H1 (cell line): ENCODE measurements around the gene TTC24. TPM values are rescaled to one million over a fixed set of nuclear protein-coding genes. Genes with fewer than 3 reads are reported as not detected.

Source experiments
- CTCF ChIA-PET: fragments of 300-600 bp; sonication (Branson Sonifier 250); formaldehyde crosslinking; loops from one replicate; lab custom pipeline; 2021; ENCODE audit not compliant: partially characterized antibody; lab: Charles Lee
- POLR2A ChIA-PET: fragments of 300-600 bp; sonication (Branson Sonifier 250); formaldehyde crosslinking; loops from one replicate; lab custom pipeline; 2021; ENCODE audit warnings: inconsistent platforms; ENCODE audit not compliant: partially characterized antibody; lab: Charles Lee
- DNase-seq, 2 experiments: peaks; one replicate each; pipeline versions ENCODE4 v3.0.0 to v3.0.0-alpha.2; 2010 to 2022; ENCODE audit warnings: low spot score in 2 of 2, low read depth in 1 of 2, mixed read lengths in 1 of 2
- FAIRE-seq: peaks from 2 replicates; lab custom pipeline; 2011; peaks lifted over from hg19 to GRCh38; lab: Jason Lieb, UNC
- H2AFZ ChIP-seq: 2 replicates; pipeline ENCODE4 v1.8.1; 2012; ENCODE audit warnings: low read length, inconsistent platforms
- H2AK5ac ChIP-seq: 2 replicates; pipeline ENCODE4 v1.6.1; 2013; ENCODE audit warnings: low read depth, low read length
- H2BK120ac ChIP-seq: replicated peaks from 2 replicates; pipeline ENCODE3; 2013; ENCODE audit warnings: low read depth, low read length, inconsistent platforms
- H2BK12ac ChIP-seq: 2 replicates; pipeline ENCODE4 v1.6.1; 2013; ENCODE audit warnings: low read depth, low read length
- H2BK15ac ChIP-seq: 2 replicates; pipeline ENCODE4 v1.6.1; 2013; ENCODE audit warnings: low read length
- H2BK20ac ChIP-seq: 2 replicates; pipeline ENCODE4 v1.6.1; 2013; ENCODE audit warnings: low read length
- H2BK5ac ChIP-seq: 2 replicates; pipeline ENCODE4 v1.6.1; 2013; ENCODE audit warnings: low read depth, low read length
- H3K14ac ChIP-seq: 2 replicates; pipeline ENCODE4 v1.6.1; 2013; ENCODE audit warnings: inconsistent platforms; ENCODE audit not compliant: insufficient read length
- H3K18ac ChIP-seq: 2 replicates; pipeline ENCODE4 v1.6.1; 2013; ENCODE audit warnings: low read length; ENCODE audit errors: extremely low read depth
- H3K23ac ChIP-seq: 2 replicates; pipeline ENCODE4 v1.6.1; 2013; ENCODE audit warnings: inconsistent platforms; ENCODE audit not compliant: insufficient read length
- H3K23me2 ChIP-seq: 2 replicates; pipeline ENCODE4 v1.6.1; 2013; ENCODE audit warnings: low read depth, low read length
- H3K27ac ChIP-seq: 2 replicates; pipeline ENCODE4 v1.6.1; 2011; ENCODE audit warnings: low read depth, low read length, inconsistent platforms
- H3K27me3 ChIP-seq, 4 experiments: replicated peaks in 1 of 4; 1 replicate in 1 of 4; 2 replicates in 3 of 4; pipeline versions ENCODE4 v1.6.1 to v1.8.1; 2011 to 2013; ENCODE audit warnings: low read length in 3 of 4, mild to moderate bottlenecking in 3 of 4, inconsistent platforms in 2 of 4, mixed read lengths in 2 of 4, moderate library complexity in 1 of 4; ENCODE audit not compliant: control insufficient read depth in 3 of 4, insufficient read depth in 3 of 4; ENCODE audit errors: extremely low read depth in 1 of 4
- H3K36me3 ChIP-seq, 4 experiments: 2 replicates each; pipeline versions ENCODE4 v1.6.1 to v1.8.1; 2011 to 2013; ENCODE audit warnings: mild to moderate bottlenecking in 4 of 4, low read length in 3 of 4, moderate library complexity in 2 of 4, control low read depth in 1 of 4, inconsistent platforms in 1 of 4; ENCODE audit not compliant: insufficient read depth in 4 of 4, control insufficient read depth in 2 of 4
- H3K4ac ChIP-seq: replicated peaks from 2 replicates; pipeline ENCODE3; 2013; ENCODE audit warnings: low read length, low read depth, mixed read lengths, inconsistent platforms; ENCODE audit not compliant: insufficient read length
- H3K4me1 ChIP-seq, 4 experiments: replicated peaks in 1 of 4; 1 replicate in 1 of 4; 2 replicates in 3 of 4; pipeline versions ENCODE4 v1.6.1 to v1.8.1; 2011 to 2013; ENCODE audit warnings: low read length in 3 of 4, inconsistent platforms in 2 of 4, mixed read lengths in 1 of 4; ENCODE audit not compliant: insufficient read depth in 4 of 4, control insufficient read depth in 3 of 4
- H3K4me2 ChIP-seq, 2 experiments: 2 replicates each; pipeline versions ENCODE4 v1.6.1 to v1.8.1; 2011 to 2013; ENCODE audit warnings: low read depth in 2 of 2, low read length in 2 of 2, control low read depth in 1 of 2, inconsistent platforms in 1 of 2, mild to moderate bottlenecking in 1 of 2; ENCODE audit not compliant: insufficient read depth in 1 of 2
- H3K4me3 ChIP-seq, 4 experiments: fragments of 200-600, 300-600 bp in 1 of 4; sonication (generic), shearing (Covaris generic), sonication (Bioruptor Twin) in 1 of 4; 2 replicates each; pipeline versions ENCODE4 v1.5.1 to v1.8.1; 2011 to 2016; ENCODE audit warnings: low read length in 4 of 4, low read depth in 3 of 4, control low read depth in 2 of 4, inconsistent platforms in 2 of 4, mild to moderate bottlenecking in 2 of 4, mixed read lengths in 1 of 4, moderate library complexity in 1 of 4; ENCODE audit not compliant: insufficient read depth in 2 of 4; ENCODE audit errors: extremely low read depth in 1 of 4
- H3K56ac ChIP-seq: replicated peaks from 2 replicates; pipeline ENCODE3; 2013; ENCODE audit warnings: low read depth, mild to moderate bottlenecking, mixed read lengths, low read length, inconsistent platforms; ENCODE audit not compliant: insufficient read length
- H3K79me1 ChIP-seq: 2 replicates; pipeline ENCODE4 v1.6.1; 2013; ENCODE audit warnings: low read depth, low read length, control low read depth
- H3K79me2 ChIP-seq, 2 experiments: 2 replicates each; pipeline versions ENCODE4 v1.6.1 to v1.8.1; 2012 to 2013; ENCODE audit warnings: low read length in 2 of 2, mild to moderate bottlenecking in 2 of 2, inconsistent platforms in 1 of 2; ENCODE audit not compliant: insufficient read depth in 2 of 2, control insufficient read depth in 1 of 2
- H3K9ac ChIP-seq, 4 experiments: replicated peaks in 1 of 4; 1 replicate in 1 of 4; 2 replicates in 3 of 4; pipeline versions ENCODE4 v1.6.1 to v1.8.1; 2011 to 2013; ENCODE audit warnings: low read depth in 3 of 4, low read length in 3 of 4, control low read depth in 2 of 4, mild to moderate bottlenecking in 2 of 4, moderate library complexity in 2 of 4, inconsistent platforms in 1 of 4; ENCODE audit errors: extremely low read depth in 1 of 4
- H3K9me3 ChIP-seq, 2 experiments: 2 replicates each; pipeline versions ENCODE4 v1.6.1 to v1.8.1; 2012 to 2013; ENCODE audit warnings: mild to moderate bottlenecking in 2 of 2, moderate library complexity in 2 of 2, control low read depth in 1 of 2, inconsistent platforms in 1 of 2, low read depth in 1 of 2, low read length in 1 of 2, mixed read lengths in 1 of 2; ENCODE audit not compliant: insufficient read depth in 2 of 2
- H4K20me1 ChIP-seq, 2 experiments: replicated peaks in 1 of 2; 2 replicates each; pipeline versions ENCODE3 to v1.8.1; 2011 to 2013; ENCODE audit warnings: inconsistent platforms in 2 of 2, low read length in 2 of 2, mild to moderate bottlenecking in 1 of 2; ENCODE audit not compliant: insufficient read depth in 2 of 2, control insufficient read depth in 1 of 2
- H4K5ac ChIP-seq: 2 replicates; pipeline ENCODE4 v1.6.1; 2013; ENCODE audit warnings: low read length, low read depth, mixed read lengths, inconsistent platforms; ENCODE audit not compliant: insufficient read length
- H4K8ac ChIP-seq: 2 replicates; pipeline ENCODE4 v1.8.0; 2013; ENCODE audit warnings: mild to moderate bottlenecking, moderate library complexity, low read length, inconsistent platforms; ENCODE audit not compliant: insufficient read depth; ENCODE audit errors: extremely low read depth
- H4K91ac ChIP-seq: replicated peaks from 2 replicates; pipeline ENCODE3; 2013; ENCODE audit warnings: low read length, mixed read lengths, inconsistent platforms; ENCODE audit not compliant: insufficient read length
- ASH2L ChIP-seq: fragments of 200-600, 300-600 bp; sonication (generic); IDR thresholded peaks from one replicate; pipeline ENCODE4 v1.7.1; 2017; ENCODE audit warnings: low read length
- FOSL1 ChIP-seq: IDR thresholded peaks from 2 replicates; pipeline ENCODE4 v1.6.1; 2011; ENCODE audit warnings: mild to moderate bottlenecking, low read depth, low read length, moderate library complexity; ENCODE audit not compliant: insufficient read depth
- GTF2F1 ChIP-seq: IDR thresholded peaks from 2 replicates; pipeline ENCODE4 v1.6.1; 2012; ENCODE audit warnings: low read depth, low read length, improper control_type of control experiment, borderline replicate concordance
- HDAC6 ChIP-seq: IDR thresholded peaks from one replicate; pipeline ENCODE4 v1.7.1; 2012; ENCODE audit warnings: low read depth, mild to moderate bottlenecking, inconsistent platforms, low read length, moderate library complexity
- KDM4A ChIP-seq: IDR thresholded peaks from one replicate; pipeline ENCODE4 v1.7.1; 2012; ENCODE audit warnings: low read depth, mild to moderate bottlenecking, moderate library complexity, low read length, inconsistent platforms; ENCODE audit not compliant: severe bottlenecking
- MAFK ChIP-seq: IDR thresholded peaks from 2 replicates; pipeline ENCODE4 v1.6.1; 2012; ENCODE audit warnings: low read depth, mild to moderate bottlenecking, improper control_type of control experiment, low read length
- POU5F1 ChIP-seq: IDR thresholded peaks from 2 replicates; pipeline ENCODE4 v1.6.1; 2011; ENCODE audit warnings: low read depth, mild to moderate bottlenecking, low read length, moderate library complexity
- TCF12 ChIP-seq: IDR thresholded peaks from 2 replicates; pipeline ENCODE4 v1.6.1; 2011; ENCODE audit warnings: low read depth, mild to moderate bottlenecking, low read length
- WGBS, 2 experiments: shearing (Covaris generic) in 1 of 2; methylation state at CpG; one replicate each; pipeline versions ENCODE4 v1.1.6 to v1.1.7; 2013 to 2015; ENCODE audit warnings: low lambda C conversion rate in 2 of 2, mixed read lengths in 2 of 2, inconsistent platforms in 1 of 2, low coverage in 1 of 2, missing lambda C conversion rate in 1 of 2; ENCODE audit not compliant: insufficient replicate concordance in 2 of 2, insufficient coverage in 1 of 2, insufficient read length in 1 of 2; ENCODE audit errors: extremely low coverage in 1 of 2, missing lambda C conversion rate in 1 of 2; 5-methylcytosine and 5-hydroxymethylcytosine counted together
- polyA plus RNA-seq, 7 experiments: library from polyadenylated mRNA; depleted of rRNA in 3 of 7; stranded (reverse) in 5 of 7; unstranded in 2 of 7; fragments of >200 nt in 5 of 7; fragments of 200-250 nt in 2 of 7; gene quantifications; 1 replicate in 5 of 7; 2 replicates in 1 of 7; 4 replicates in 1 of 7; pipeline versions ENCODE4 v1.2.1 to v1.2.3, GENCODE V29; 2011 to 2013; ENCODE audit warnings: missing spikeins in 2 of 7, mixed read lengths in 2 of 7
- total RNA-seq: library from RNA; stranded (reverse); fragmentation: NEBNext Ultra II Directional; extraction: Animal tissue kit (Norgen Biotek cat#: 25700); gene quantifications from 2 replicates; pipeline ENCODE4 v1.2.1, GENCODE V29; 2021
- TF ChIP-seq, protein P1 (sequence below): IDR thresholded peaks from 2 replicates; pipeline ENCODE4 v1.6.1; 2012; ENCODE audit warnings: low read length, inconsistent platforms
- TF ChIP-seq, protein P2 (sequence below): IDR thresholded peaks from 2 replicates; pipeline ENCODE4 v1.6.1; 2012; ENCODE audit warnings: inconsistent platforms

The TTC24 gene
- total and polyA plus RNA-seq, 2 of the 8 experiments (the other 6 are each of a cell fraction or from before 2014, with no cell fraction given): 0.08 TPM; not detected in 1

DNA sequence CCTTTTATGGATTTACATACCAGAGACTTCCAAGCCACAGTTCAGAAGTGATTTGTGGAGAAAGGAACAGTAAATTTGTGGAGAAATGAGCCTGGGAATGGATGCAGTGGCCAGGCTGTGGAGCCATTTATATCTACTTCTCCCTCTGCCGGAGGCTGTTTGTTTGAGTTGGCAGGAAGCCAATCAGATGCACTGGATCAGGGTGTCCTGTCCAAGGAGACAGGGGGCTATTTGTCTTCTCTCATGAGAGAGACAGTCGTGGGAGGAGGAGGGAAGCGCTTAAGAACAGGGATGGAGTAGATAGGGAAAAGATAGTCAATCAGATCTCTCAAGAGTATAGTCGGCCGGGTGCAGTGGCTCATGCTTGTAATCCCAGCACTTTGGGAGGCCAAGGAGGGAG lies 36.9 kb downstream of the TTC24 start:
- no peak overlapping the region for H3K4me3 ChIP-seq
- WGBS, 2 experiments: 81% methylated on average over 5 of the region's 5 CpGs; no CpG with 5 or more reads in 1 of the 2 experiments
- TF ChIP-seq ASH2L (no peak), TCF12 (no peak), HDAC6 (no peak), POU5F1 (no peak), GTF2F1 (no peak), MAFK (no peak), FOSL1 (no peak), KDM4A (no peak)
- TF ChIP-seq, protein P1, sequence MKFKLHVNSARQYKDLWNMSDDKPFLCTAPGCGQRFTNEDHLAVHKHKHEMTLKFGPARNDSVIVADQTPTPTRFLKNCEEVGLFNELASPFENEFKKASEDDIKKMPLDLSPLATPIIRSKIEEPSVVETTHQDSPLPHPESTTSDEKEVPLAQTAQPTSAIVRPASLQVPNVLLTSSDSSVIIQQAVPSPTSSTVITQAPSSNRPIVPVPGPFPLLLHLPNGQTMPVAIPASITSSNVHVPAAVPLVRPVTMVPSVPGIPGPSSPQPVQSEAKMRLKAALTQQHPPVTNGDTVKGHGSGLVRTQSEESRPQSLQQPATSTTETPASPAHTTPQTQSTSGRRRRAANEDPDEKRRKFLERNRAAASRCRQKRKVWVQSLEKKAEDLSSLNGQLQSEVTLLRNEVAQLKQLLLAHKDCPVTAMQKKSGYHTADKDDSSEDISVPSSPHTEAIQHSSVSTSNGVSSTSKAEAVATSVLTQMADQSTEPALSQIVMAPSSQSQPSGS: no peak
- TF ChIP-seq, protein P2, sequence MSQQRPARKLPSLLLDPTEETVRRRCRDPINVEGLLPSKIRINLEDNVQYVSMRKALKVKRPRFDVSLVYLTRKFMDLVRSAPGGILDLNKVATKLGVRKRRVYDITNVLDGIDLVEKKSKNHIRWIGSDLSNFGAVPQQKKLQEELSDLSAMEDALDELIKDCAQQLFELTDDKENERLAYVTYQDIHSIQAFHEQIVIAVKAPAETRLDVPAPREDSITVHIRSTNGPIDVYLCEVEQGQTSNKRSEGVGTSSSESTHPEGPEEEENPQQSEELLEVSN: no peak

More for the DNA sequence above, 36.9 kb downstream of the TTC24 start:
- Histone ChIP-seq H4K5ac (no peak overlapping the region), H3K14ac (no peak overlapping the region), H3K79me1 (no peaks in the 10 kb centered on the region), H4K20me1 (no peaks in the 10 kb centered on the region), H4K8ac (no peak overlapping the region), H3K36me3 (no peaks in the 10 kb centered on the region), H3K27ac (no peak overlapping the region), H3K23me2 (no peaks in the 10 kb centered on the region), H3K4me2 (no peak overlapping the region), H2BK12ac (no peak overlapping the region), H3K23ac (no peak overlapping the region), H3K4me1 (no peaks in the 10 kb centered on the region; a peak in 1 of 7 replicates), H4K91ac (no peak overlapping the region), H3K4ac (no peak overlapping the region), H3K79me2 (no peaks in the 10 kb centered on the region), H3K18ac (no peak overlapping the region), H2BK15ac (no peak overlapping the region), H2BK20ac (no peak overlapping the region), H2BK5ac (no peak overlapping the region), H3K27me3 (peaks cover 0 to 17% (median 9%) of the 10 kb centered on the region in 4 experiments; a peak in 4 of 7 replicates), H2AFZ (no peak overlapping the region), H2AK5ac (no peak overlapping the region), H3K9me3 (no peaks in the 10 kb centered on the region), H2BK120ac (no peak overlapping the region), H3K9ac (no peak overlapping the region), H3K56ac (no peak overlapping the region)
- FAIRE-seq (no peak), DNase-seq (no peak)
- CTCF ChIA-PET: interaction anchor here (0.6 to 43.0 kb wide), 9 partner anchors 8 to 68 kb away, joined by 3 to 868 read pairs (median 19); partner anchors contain the start of genes BCAN, GPATCH4, NAXE and NES
- POLR2A ChIA-PET: no interaction called here
